Measurements from ENCODE around the gene ATRN. TPM values are rescaled to one million over a fixed set of nuclear protein-coding genes. Genes with fewer than 3 reads are reported as not detected.

The ATRN gene
- polyA plus RNA-seq, 1 donor from 2014 or later, result 27.5 TPM

DNA sequence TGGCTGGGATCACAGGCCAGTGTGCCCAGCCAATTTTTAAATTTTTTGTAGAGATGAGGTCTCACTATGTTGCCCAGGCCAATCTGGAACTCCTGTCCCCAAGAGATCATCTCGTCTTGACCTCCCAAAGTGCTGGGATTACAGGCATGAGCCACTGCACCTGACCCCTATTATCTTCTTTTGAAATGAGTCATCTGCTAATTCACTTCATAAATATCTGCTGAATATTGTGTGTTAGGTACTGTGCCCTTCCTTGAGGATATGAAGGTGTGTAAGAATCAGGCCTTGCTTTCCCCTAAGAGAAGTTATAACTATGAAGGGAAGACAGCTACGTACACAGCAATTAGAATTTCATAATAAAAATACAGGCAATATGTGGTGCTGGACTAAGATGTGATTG, 8.2 kb downstream of the ATRN start:
- Histone ChIP-seq H4K20me1 (ENCODE audit: insufficient read depth) (no peaks in the 10 kb centered on the region), H3K4me2 (ENCODE audit: low read length) (no peak overlapping the region), H2AFZ (ENCODE audit: low read depth, low read length) (no peak overlapping the region), H3K9ac (ENCODE audit: low read length) (no peak overlapping the region), H3K36me3 (ENCODE audit: insufficient read depth, low read length) (no peaks in the 10 kb centered on the region), H3F3A (ENCODE audit: insufficient read depth, low read length, poor library complexity, severe bottlenecking) (no peaks in the 10 kb centered on the region), H3K9me3 (ENCODE audit: low read length) (no peaks in the 10 kb centered on the region), H3K27ac (ENCODE audit: low read length) (no peak overlapping the region), H3K9me2 (ENCODE audit: insufficient read depth, low read length) (no peaks in the 10 kb centered on the region), H3K79me2 (replicated peaks; ENCODE audit: insufficient read depth, low read length) (peaks cover 13% of the 10 kb centered on the region), H3K27me3 (ENCODE audit: insufficient read depth, low read depth, low read length) (no peaks in the 10 kb centered on the region), H3K4me3 (ENCODE audit: low read length) (no peak overlapping the region)
- TF ChIP-seq SMC3 (conservative IDR thresholded peaks at IDR 0.05; ENCODE audit: poor library complexity) (no peak), MXI1 (conservative IDR thresholded peaks at IDR 0.05; ENCODE audit: poor library complexity, severe bottlenecking) (no peak), EP300 (conservative IDR thresholded peaks at IDR 0.05; ENCODE audit: poor library complexity, severe bottlenecking) (no peak), REST (IDR thresholded peaks at IDR 0.05; ENCODE audit: borderline replicate concordance) (no peak), RAD21 (conservative IDR thresholded peaks at IDR 0.05) (no peak)
- TF ChIP-seq, protein P1, sequence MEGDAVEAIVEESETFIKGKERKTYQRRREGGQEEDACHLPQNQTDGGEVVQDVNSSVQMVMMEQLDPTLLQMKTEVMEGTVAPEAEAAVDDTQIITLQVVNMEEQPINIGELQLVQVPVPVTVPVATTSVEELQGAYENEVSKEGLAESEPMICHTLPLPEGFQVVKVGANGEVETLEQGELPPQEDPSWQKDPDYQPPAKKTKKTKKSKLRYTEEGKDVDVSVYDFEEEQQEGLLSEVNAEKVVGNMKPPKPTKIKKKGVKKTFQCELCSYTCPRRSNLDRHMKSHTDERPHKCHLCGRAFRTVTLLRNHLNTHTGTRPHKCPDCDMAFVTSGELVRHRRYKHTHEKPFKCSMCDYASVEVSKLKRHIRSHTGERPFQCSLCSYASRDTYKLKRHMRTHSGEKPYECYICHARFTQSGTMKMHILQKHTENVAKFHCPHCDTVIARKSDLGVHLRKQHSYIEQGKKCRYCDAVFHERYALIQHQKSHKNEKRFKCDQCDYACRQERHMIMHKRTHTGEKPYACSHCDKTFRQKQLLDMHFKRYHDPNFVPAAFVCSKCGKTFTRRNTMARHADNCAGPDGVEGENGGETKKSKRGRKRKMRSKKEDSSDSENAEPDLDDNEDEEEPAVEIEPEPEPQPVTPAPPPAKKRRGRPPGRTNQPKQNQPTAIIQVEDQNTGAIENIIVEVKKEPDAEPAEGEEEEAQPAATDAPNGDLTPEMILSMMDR (IDR thresholded peaks at IDR 0.05; ENCODE audit: poor library complexity, severe bottlenecking), result no peak

DNA sequence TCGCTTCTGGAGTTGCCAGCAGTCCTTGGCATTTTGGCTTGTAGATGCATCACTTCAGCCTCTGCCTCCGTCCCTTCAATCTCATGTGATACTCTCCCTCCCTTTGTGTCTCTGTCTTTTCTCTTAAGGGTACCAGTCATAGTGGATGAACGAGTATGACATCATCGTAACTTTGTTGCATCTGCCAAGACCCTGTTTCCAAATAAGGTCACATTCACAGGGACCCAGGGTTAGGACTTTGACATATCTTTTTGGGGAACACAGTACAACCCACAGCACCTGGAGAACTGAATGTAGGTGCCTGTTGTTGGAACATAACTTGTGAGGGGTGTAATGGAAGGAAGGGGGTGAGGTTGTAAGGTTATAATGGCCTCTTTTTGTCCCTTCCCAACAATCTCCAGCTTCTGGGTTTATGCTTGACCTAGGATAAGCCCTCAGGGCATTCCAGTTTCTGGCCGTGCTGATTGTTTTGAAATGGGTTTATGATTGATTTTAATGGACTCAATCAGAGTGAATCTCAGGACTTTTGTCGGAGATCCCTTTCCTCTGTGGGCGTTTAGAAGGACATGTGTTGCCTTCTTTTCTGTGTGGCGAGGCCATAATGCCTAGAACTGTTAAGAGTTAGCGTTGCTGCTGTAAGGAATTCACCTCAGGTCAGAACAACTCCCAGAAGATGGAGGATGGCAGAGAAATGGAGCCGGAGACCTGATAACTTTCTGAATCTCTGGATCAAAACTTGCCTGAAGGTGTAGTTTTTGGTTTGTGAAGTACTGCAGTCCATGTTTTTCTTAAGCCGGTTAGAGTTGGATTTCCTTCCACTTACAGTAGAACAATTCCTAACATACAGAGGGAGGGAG, 9.2 kb downstream of the ATRN start:
- H3K9ac ChIP-seq (ENCODE audit: low read length), result no peak overlapping the region
- H3K9me3 ChIP-seq (ENCODE audit: low read length), result no peaks in the 10 kb centered on the region
- no peak overlapping the region for H3K4me2 ChIP-seq (ENCODE audit: low read length)
- H3K27me3 ChIP-seq (ENCODE audit: insufficient read depth, low read depth, low read length), result no peaks in the 10 kb centered on the region
- no peaks in the 10 kb centered on the region for H4K20me1 ChIP-seq (ENCODE audit: insufficient read depth)
- no peak overlapping the region for H2AFZ ChIP-seq (ENCODE audit: low read depth, low read length)
- no peak for TF ChIP-seq TAF1 (IDR thresholded peaks at IDR 0.05; ENCODE audit: low read depth)
- TF ChIP-seq EP300 (conservative IDR thresholded peaks at IDR 0.05; ENCODE audit: poor library complexity, severe bottlenecking), result no peak
- TF ChIP-seq EZH2 (IDR thresholded peaks at IDR 0.05; ENCODE audit: borderline replicate concordance, insufficient read depth, low read length, poor library complexity, severe bottlenecking), result no peak
- TF ChIP-seq, protein P1 (IDR thresholded peaks at IDR 0.05; ENCODE audit: poor library complexity, severe bottlenecking), result no peak
- no peak for TF ChIP-seq SMC3 (conservative IDR thresholded peaks at IDR 0.05; ENCODE audit: poor library complexity)
- TF ChIP-seq POLR2AphosphoS5 (IDR thresholded peaks at IDR 0.05), result no peak
- no peak for TF ChIP-seq MXI1 (conservative IDR thresholded peaks at IDR 0.05; ENCODE audit: poor library complexity, severe bottlenecking)
- no peak for TF ChIP-seq REST (IDR thresholded peaks at IDR 0.05; ENCODE audit: borderline replicate concordance)
- TF ChIP-seq RAD21 (conservative IDR thresholded peaks at IDR 0.05), result no peak
- no peaks in the 10 kb centered on the region for H3K36me3 ChIP-seq (ENCODE audit: insufficient read depth, low read length)
- H3F3A ChIP-seq (ENCODE audit: insufficient read depth, low read length, poor library complexity, severe bottlenecking), result no peaks in the 10 kb centered on the region
- H3K4me3 ChIP-seq (ENCODE audit: low read length), result no peak overlapping the region
- H3K9me2 ChIP-seq (ENCODE audit: insufficient read depth, low read length), result no peaks in the 10 kb centered on the region
- peaks cover 14% of the 10 kb centered on the region for H3K79me2 ChIP-seq (replicated peaks; ENCODE audit: insufficient read depth, low read length)
- H3K27ac ChIP-seq (ENCODE audit: low read length), result no peak overlapping the region
